Subcutaneous adipose tissue (tissue), 4 donors: ENCODE measurements around the gene MRPL58. TPM values are rescaled to one million over a fixed set of nuclear protein-coding genes. Genes with fewer than 3 reads are reported as not detected.

Experiments used
- total RNA-seq, 4 donors: library from RNA; depleted of rRNA; stranded (reverse); fragments of >200 nt; gene quantifications; one replicate each; pipeline ENCODE4 v1.1.0, GENCODE V29; 2016
- TF ChIP-seq, protein P1 (sequence below): fragments of 450-650 bp; IDR thresholded peaks from one replicate; pipeline ENCODE4 v1.5.1; 2016; ENCODE audit warnings: low read depth, mild to moderate bottlenecking, control low read depth, antibody characterized with exemption, moderate library complexity

MRPL58 gene
- total RNA-seq, 4 donors from 2014 or later, result 34.8 to 53.5 (median 45.1) TPM

GRCh38 chr17:74981318-74981978 lies 31.0 kb upstream of the MRPL58 start:
- TF ChIP-seq, protein P1, sequence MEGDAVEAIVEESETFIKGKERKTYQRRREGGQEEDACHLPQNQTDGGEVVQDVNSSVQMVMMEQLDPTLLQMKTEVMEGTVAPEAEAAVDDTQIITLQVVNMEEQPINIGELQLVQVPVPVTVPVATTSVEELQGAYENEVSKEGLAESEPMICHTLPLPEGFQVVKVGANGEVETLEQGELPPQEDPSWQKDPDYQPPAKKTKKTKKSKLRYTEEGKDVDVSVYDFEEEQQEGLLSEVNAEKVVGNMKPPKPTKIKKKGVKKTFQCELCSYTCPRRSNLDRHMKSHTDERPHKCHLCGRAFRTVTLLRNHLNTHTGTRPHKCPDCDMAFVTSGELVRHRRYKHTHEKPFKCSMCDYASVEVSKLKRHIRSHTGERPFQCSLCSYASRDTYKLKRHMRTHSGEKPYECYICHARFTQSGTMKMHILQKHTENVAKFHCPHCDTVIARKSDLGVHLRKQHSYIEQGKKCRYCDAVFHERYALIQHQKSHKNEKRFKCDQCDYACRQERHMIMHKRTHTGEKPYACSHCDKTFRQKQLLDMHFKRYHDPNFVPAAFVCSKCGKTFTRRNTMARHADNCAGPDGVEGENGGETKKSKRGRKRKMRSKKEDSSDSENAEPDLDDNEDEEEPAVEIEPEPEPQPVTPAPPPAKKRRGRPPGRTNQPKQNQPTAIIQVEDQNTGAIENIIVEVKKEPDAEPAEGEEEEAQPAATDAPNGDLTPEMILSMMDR, result no peak

- TF ChIP-seq, protein P1, result no peak
Measured at GRCh38 chr17:74981979-74982662, 30.3 kb upstream of the MRPL58 start.

DNA sequence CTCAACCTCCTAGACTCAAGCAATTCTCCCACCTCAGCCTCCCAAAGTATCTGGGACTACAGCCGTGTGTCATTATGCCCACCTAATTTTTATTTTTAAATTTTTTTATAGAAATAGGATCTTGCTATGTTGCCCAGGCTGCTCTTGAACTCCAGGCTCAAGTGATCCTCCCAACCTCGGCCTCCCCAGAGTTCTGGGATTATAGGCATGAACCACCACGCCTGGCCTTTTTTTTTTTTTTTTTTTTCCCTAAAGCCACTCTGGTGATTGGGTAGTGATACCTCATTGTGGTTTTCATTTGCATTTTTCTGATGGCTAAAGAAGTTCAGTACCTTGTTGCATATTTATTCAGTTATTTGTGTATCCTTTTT lies 26.3 kb upstream of the MRPL58 start:
- TF ChIP-seq, protein P1, result no peak

GRCh38 chr17:74987418-74987908 lies 25.0 kb upstream of the MRPL58 start, which contains the start of gene CDR2L:
TSS of gene CDR2L (plus strand) at chr17:74987632. CDS start at chr17:74988044, 412 bp downstream.
- TF ChIP-seq, protein P1, result no peak

- TF ChIP-seq, protein P1, result no peak
Measured at GRCh38 chr17:74987909-74988711, 24.4 kb upstream of the MRPL58 start.

DNA sequence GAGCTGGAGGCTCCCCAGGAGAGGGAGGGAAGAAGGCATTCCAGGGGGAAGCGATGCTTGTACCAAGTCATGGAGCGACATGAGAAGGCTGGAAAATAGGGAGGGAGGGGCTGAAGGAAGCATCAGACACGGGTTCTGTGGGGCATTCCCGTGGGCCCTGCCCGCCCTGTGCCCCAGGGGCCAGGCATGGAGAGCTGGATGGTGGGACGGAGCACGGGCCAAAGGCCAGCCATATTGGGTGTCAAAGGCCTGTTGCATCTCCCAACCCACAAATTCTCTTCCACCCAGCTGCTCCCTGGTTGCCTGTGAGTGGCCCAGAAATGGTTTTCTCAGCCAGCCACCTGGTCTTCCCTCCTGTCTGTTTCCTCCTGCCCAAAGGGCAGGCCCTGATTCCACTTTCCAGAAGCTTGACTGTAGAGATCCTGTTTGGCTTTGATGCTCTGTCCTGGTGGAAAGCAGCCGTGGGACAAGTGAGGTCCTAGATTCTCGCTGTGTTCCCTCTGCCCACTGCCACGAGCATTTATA lies 21.8 kb upstream of the MRPL58 start:
- TF ChIP-seq, protein P1, result no peak
